Body of pancreas (tissue), 4 donors: Measurements from ENCODE around the gene IGFL4.

ENCODE experiments used
- POLR2A ChIP-seq, 3 donors: fragments of 450-650 bp; IDR thresholded peaks; one replicate each; pipeline ENCODE4 v1.6.1; 2016; ENCODE audit warnings: antibody characterized with exemption in 3 of 3, mild to moderate bottlenecking in 2 of 3
- TF ChIP-seq, protein P1 (sequence below), 7 experiments: fragments of 450-650 bp in 4 of 7; fragments of 200-600 bp in 3 of 7; sonication (generic) in 3 of 7; IDR thresholded peaks; one replicate each; pipeline ENCODE4 v1.5.1; 2016 to 2019; ENCODE audit warnings: antibody characterized with exemption in 7 of 7

DNA sequence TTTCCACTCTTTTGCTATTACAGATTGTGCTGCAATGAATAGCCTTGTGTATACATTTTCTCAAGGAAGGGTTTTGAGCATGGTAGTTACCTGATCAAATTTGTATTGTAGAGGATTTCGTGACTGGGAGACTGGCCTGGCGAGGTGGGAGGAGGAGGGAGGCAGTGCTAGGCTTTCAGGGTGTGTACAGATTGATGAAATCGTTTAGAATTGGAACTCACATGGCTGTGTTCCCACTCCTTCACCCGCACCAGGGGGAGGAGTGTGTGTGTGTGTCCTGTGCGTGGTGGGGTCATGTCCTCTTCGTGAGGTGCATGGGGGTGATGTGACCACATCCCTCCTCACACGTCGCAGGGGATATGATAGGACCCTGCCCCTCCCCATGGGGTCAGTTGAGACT lies 26.3 kb downstream of the IGFL4 start:
- TF ChIP-seq, protein P1, sequence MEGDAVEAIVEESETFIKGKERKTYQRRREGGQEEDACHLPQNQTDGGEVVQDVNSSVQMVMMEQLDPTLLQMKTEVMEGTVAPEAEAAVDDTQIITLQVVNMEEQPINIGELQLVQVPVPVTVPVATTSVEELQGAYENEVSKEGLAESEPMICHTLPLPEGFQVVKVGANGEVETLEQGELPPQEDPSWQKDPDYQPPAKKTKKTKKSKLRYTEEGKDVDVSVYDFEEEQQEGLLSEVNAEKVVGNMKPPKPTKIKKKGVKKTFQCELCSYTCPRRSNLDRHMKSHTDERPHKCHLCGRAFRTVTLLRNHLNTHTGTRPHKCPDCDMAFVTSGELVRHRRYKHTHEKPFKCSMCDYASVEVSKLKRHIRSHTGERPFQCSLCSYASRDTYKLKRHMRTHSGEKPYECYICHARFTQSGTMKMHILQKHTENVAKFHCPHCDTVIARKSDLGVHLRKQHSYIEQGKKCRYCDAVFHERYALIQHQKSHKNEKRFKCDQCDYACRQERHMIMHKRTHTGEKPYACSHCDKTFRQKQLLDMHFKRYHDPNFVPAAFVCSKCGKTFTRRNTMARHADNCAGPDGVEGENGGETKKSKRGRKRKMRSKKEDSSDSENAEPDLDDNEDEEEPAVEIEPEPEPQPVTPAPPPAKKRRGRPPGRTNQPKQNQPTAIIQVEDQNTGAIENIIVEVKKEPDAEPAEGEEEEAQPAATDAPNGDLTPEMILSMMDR (IDR thresholded peaks at IDR 0.05), result no peak
- TF ChIP-seq POLR2A (IDR thresholded peaks at IDR 0.05), result no peak
